ENCODE measurements around the gene MAP4K5.

The MAP4K5 gene

DNA sequence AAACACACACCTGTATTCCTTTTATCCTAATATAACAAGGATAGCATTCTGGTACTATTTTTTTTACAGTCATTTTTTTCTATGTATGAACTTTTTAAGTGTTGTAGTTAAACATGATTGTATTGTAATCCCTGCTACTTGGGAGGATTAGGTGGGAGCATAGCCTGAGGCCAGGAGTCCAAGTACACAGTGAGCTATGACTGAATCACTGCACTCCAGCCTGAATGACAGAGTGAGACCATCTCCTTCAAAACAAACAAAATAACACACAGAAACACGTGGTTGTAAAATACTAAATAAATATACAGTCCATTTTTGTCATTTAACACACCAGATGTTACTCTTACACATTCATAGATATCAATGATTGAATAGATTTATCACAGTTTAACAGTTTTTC is 56.9 kb downstream of the MAP4K5 start:
- DNase-seq, result no peak

- DNase-seq, result no peak
Observed at GRCh38 chr14:50471838-50472465, 60.4 kb downstream of the MAP4K5 start.

GRCh38 chr14:50469982-50470381 is 62.4 kb downstream of the MAP4K5 start:
- DNase-seq, result no peak

DNA sequence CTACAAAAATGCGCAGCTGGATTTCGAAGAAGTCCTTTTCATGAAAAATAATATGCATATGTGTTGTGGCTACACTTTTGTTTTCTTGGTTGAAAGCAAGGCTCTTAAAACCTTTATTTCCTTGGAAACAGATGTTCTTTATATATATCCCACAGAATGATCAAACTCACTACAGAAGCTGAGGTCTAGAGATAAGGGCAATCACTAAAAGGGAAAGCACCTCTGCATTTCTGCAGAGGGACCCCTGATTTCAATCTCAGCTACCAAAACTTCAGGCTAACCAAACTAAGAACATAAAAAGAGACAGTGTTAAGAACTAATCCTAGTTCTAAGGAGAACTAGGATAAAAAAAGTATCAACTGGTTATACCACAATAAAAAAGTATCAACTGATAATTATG is 70.3 kb downstream of the MAP4K5 start:
- DNase-seq, result no peak

DNA sequence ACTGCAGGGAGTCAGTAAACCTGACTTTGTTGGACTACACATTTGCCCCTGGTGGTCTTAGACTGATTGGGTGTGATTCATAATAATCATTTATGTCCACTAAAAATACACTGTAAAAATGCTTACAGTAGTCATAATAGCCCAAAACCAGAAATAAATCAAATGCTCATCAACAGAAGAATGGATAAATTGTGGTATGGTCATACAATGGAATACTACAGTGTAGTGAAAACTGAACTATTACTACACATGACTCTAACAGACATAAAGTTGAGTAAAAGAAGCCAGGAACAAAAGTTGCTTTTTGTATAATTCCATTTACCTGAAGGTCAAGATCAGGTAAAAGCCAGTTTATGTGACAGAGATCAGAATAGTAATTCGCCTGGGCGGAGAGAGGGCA is 78.5 kb downstream of the MAP4K5 start:
- DNase-seq, result no peak

DNA sequence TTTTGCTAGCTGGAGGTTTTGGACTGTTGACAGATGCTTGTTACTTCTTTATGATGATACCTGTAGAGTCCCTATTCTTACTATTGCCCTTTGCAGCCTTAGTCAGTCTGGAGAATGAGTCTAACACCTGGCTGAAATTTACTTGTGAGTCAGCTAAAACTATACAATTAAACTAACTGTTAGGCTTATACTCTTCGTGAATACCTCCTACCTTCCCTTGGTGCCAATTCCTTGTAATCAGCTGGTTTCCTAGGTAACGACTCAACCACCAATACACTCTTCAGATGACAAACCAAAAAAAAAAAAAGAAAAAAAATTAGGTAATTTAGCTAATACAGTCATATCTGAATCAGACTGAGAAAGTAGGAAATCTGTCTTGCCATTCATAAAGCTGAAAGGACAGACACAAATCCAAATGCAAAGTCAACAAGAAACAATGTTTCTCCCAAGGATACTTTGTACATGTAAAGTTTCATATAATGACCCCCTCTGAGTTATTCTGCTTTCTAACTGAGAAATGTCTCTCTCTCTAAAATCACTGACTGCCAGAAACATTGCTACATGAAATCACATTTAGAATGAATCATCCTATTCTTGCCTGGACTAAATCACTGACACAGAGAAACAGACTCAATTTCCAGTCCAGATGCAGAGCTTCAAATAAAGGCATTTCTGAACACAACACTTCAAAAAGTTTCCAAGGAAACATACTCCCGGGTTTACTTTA is 79.2 kb downstream of the MAP4K5 start:
- DNase-seq, result no peak

DNA sequence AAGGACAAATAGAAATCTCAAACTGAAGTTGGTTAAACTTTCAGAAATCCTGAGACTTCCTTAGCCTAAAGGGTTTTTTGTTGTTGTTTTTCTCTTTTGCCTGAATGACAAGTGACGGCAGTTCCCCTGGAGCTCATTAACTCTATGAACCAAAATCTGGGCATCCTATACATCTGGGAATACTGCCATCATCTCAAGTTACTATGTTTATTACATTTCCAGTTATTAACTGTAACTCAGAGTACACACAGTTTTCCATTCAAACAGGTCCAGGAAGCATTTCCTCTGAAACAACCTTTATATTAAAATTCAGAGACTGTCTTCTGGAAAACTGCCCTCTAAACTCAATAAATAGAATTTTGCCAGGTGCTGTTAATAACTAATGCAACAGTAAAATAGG is 80.1 kb downstream of the MAP4K5 start:
- DNase-seq, result no peak

- no peak for DNase-seq
Observed at GRCh38 chr14:50451854-50452253, 80.5 kb downstream of the MAP4K5 start.

- no peak for DNase-seq
Observed at GRCh38 chr14:50447461-50447860, 84.9 kb downstream of the MAP4K5 start.

- DNase-seq, result no peak
Observed at GRCh38 chr14:50434528-50434927, 97.8 kb downstream of the MAP4K5 start.

DNA sequence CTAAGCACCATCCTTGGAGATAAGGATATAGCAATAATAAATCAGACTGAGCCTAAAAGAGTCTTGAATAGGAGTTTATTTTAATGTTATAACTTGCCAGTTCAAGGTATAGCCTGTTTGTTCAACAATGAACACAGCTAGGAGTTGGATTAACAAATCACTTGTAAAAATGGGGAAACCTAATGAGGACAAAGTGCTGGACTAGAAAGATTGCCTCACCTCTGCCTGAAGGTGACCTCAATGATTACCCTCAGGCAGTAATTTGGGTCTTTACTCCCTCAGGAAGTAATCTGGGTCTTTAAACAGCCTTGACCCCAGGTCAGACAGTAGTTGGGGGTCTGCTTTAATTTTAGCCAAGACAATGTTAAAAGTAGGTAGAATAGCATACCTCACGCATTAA is 100.2 kb downstream of the MAP4K5 start:
- no peak for DNase-seq

GRCh38 chr14:50425816-50426215 is 106.6 kb downstream of the MAP4K5 start:
- DNase-seq, result no peak

- DNase-seq, result no peak
Observed at GRCh38 chr14:50425105-50425504, 107.3 kb downstream of the MAP4K5 start.

- DNase-seq, result no peak
Observed at GRCh38 chr14:50423529-50423928, 108.8 kb downstream of the MAP4K5 start.

GRCh38 chr14:50421499-50421898 is 110.9 kb downstream of the MAP4K5 start:
- no peak for DNase-seq

GRCh38 chr14:50417853-50418252 is 114.5 kb downstream of the MAP4K5 start:
- no peak for DNase-seq

DNA sequence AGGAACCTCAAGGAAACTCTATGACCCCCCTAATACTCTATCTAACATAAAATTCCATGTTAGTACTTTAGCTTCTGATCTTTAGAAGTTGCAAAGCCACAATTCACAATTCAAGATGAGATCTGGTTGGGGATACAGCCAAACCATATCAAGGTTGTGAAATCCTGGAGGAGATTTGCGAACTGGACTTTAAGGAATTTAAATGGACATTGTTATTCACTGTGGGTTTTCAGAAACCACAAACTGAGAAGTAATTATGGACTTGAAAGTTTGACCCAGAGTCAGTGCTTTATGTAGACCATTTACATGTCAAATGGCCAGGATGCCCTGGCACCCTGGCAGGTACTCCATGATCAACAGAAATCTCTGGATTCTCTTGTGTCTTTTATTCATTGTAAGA is 121.4 kb downstream of the MAP4K5 start:
- no peak for DNase-seq

DNA sequence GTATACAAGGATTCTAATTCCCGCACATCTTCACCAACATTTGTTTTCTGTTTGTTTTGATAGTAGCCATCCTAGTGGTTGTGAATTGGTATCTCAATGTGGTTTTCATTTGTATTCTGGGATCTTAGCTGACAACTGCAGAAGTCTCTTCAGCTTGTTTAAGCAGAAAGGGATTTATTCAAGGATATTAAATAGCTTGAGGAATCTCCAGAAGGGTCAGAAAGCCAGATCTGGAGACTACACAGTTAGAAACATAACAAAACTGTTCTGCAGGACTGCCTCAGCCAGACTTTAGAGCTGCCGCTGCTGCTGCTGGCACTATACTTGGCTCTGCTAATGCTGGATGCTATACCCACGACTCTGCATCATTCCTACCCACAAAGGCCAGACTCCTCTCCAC is 122.3 kb downstream of the MAP4K5 start:
- DNase-seq, result no peak

- DNase-seq, result no peak
Observed at GRCh38 chr14:50407111-50407812, 125.1 kb downstream of the MAP4K5 start.

DNA sequence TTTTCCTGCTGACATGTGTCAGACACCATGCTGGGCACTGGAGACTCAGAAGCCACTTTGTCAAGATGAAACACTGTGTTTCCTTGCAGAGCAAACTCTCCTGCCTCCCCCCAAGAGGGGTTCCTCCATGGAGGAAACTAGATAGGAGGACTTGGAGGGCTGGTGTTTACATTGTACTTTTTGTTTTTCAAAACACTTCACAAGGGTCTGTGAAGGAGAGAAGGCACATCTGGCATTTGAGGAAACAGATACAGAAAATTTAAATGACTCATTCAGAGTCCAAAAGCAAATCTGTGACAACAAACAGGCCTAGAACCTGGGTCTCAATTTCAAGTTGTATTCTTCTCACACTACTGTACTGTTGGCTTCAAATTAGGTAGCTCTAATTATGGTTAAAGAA is 128.9 kb downstream of the MAP4K5 start:
- no peak for DNase-seq

GRCh38 chr14:50402965-50403364 is 129.4 kb downstream of the MAP4K5 start:
- DNase-seq, result no peak

DNA sequence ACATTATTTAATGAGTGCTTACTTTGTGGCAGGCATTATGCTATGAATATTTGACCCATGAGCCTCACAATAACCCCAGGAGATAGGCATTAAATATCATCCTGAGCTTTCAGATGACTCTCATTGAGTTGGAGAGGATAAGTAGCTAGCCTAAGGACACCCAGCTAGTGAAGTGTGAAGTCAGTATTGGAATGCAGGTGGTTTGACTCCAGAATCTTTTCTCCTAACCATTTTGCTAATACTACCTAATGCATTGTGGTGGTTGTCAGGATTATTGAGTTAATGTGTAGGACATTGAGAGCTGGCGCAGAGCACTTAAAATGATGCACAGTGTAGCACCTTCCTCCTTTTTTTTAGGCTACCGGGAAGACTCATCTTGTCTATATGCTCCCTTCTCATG is 131.9 kb downstream of the MAP4K5 start:
- no peak for DNase-seq

DNA sequence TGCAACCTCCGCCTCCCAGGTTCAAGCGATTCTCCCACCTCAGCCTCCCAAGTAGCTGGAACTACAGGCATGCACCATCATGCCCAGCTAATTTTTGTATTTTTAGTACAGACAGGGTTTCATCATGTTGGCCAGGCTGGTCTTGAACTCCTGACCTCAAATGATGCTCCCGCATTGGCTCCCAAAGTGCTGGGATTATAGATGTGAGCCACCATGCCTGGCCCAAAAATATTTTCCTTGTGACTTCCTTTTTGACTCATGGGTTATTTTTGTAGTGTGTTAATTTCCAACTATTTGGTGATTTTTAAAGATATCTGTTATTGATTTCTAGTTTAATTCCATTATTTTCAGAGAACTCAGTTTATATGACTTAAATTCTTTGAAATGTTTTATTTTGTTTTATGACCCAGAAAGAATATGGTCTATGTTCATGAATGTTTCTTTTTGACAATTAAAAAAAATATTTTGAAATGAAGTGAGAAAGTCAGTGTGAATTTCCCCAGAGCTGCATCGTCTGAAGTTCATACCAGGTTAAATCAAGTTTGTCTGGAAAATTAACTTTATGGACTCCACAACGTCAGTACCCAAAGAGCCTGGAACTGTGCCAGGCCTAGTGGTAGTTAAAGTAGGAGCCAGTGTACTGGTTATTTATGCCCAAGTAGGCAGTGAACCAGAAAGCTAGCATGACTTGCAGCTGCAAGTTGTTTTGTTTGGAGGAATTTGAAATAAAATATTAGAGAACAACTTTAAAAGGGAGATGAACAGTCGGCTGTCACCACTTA is 132.9 kb downstream of the MAP4K5 start:
- no peak for DNase-seq
